Keratinocyte (primary cell): ENCODE results near the gene PRAMEF12. TPM values are rescaled to one million over a fixed set of nuclear protein-coding genes. Genes with fewer than 3 reads are reported as not detected.

ENCODE experiments used
- DNase-seq: peaks from one replicate; pipeline ENCODE4 v3.0.0-alpha.2; 2011; ENCODE audit warnings: low read depth, missing footprints, low spot score
- FAIRE-seq: peaks from 2 replicates; lab custom pipeline; 2011; peaks lifted over from hg19 to GRCh38; lab: Jason Lieb, UNC
- H2AFZ ChIP-seq: 2 replicates; pipeline ENCODE4 v1.6.0; 2012; ENCODE audit warnings: low read length, control low read depth, inconsistent platforms; ENCODE audit not compliant: control insufficient read depth
- H3K27ac ChIP-seq: 2 replicates; pipeline ENCODE4 v1.5.1; 2011; ENCODE audit warnings: low read length; ENCODE audit not compliant: control insufficient read depth, insufficient read depth
- H3K27me3 ChIP-seq: 3 replicates; pipeline ENCODE4 v1.6.0; 2011; ENCODE audit warnings: low read length; ENCODE audit not compliant: control insufficient read depth, insufficient read depth; ENCODE audit errors: extremely low read depth
- H3K36me3 ChIP-seq, 2 experiments: 2 replicates in 1 of 2; 3 replicates in 1 of 2; pipeline ENCODE4 v1.5.1; 2011; ENCODE audit warnings: low read length in 2 of 2, mild to moderate bottlenecking in 1 of 2; ENCODE audit not compliant: control insufficient read depth in 2 of 2, insufficient read depth in 2 of 2; ENCODE audit errors: extremely low read depth in 1 of 2
- H3K4me1 ChIP-seq: 3 replicates; pipeline ENCODE4 v1.5.1; 2011; ENCODE audit warnings: low read length; ENCODE audit not compliant: control insufficient read depth, insufficient read depth; ENCODE audit errors: extremely low read depth
- H3K4me2 ChIP-seq: 3 replicates; pipeline ENCODE4 v1.6.0; 2011; ENCODE audit warnings: low read depth, low read length; ENCODE audit not compliant: control insufficient read depth, insufficient read depth; ENCODE audit errors: extremely low read depth
- H3K4me3 ChIP-seq, 3 experiments: fragments of 200-600 bp in 1 of 3; sonication (generic) in 1 of 3; 2 replicates in 2 of 3; 3 replicates in 1 of 3; pipeline ENCODE4 v1.5.1; 2011 to 2016; ENCODE audit warnings: low read length in 3 of 3, mild to moderate bottlenecking in 3 of 3, control low read depth in 2 of 3, inconsistent platforms in 1 of 3, low read depth in 1 of 3, mixed read lengths in 1 of 3, mixed run types in 1 of 3, moderate library complexity in 1 of 3; ENCODE audit not compliant: control insufficient read depth in 2 of 3, insufficient read depth in 2 of 3; ENCODE audit errors: extremely low read depth in 1 of 3
- H3K79me2 ChIP-seq: 2 replicates; pipeline ENCODE4 v1.6.0; 2012; ENCODE audit warnings: low read length; ENCODE audit not compliant: control insufficient read depth, insufficient read depth
- H3K9ac ChIP-seq: 3 replicates; pipeline ENCODE4 v1.6.0; 2011; ENCODE audit warnings: low read length; ENCODE audit not compliant: control insufficient read depth, insufficient read depth; ENCODE audit errors: extremely low read depth
- H3K9me1 ChIP-seq: 3 replicates; pipeline ENCODE4 v1.6.0; 2011; ENCODE audit warnings: low read length; ENCODE audit not compliant: control insufficient read depth, insufficient read depth; ENCODE audit errors: extremely low read depth
- H3K9me3 ChIP-seq: 2 replicates; pipeline ENCODE4 v1.5.1; 2012; ENCODE audit warnings: low read depth, low read length; ENCODE audit not compliant: control insufficient read depth
- H4K20me1 ChIP-seq: 3 replicates; pipeline ENCODE4 v1.6.0; 2011; ENCODE audit warnings: low read length; ENCODE audit not compliant: control insufficient read depth, insufficient read depth; ENCODE audit errors: extremely low read depth
- CTCF ChIP-seq, 3 experiments: IDR thresholded peaks in 1 of 3; conservative IDR thresholded peaks in 1 of 3; optimal IDR thresholded peaks in 1 of 3; 2 replicates in 2 of 3; 3 replicates in 1 of 3; pipeline versions ENCODE3 to v1.5.1; 2011; ENCODE audit warnings: low read length in 3 of 3, mild to moderate bottlenecking in 3 of 3, moderate library complexity in 2 of 3, control low read depth in 1 of 3, inconsistent platforms in 1 of 3; ENCODE audit not compliant: insufficient read depth in 2 of 3; ENCODE audit errors: extremely low read depth in 1 of 3
- EZH2 ChIP-seq: IDR thresholded peaks from one replicate; pipeline ENCODE4 v1.6.1; 2012; ENCODE audit warnings: inconsistent platforms, mild to moderate bottlenecking, low read length, moderate library complexity
- dilution Hi-C: fragments of 300-500 bp; cut with MboI; formaldehyde crosslinking; loops from one replicate; pipeline ENCODE4 v1.7.0; 2020; ENCODE audit warnings: low sequenced_read_pairs; ENCODE audit not compliant: extremely low pct_ligation_motif_present
- polyA plus RNA-seq, 5 experiments: library from polyadenylated mRNA; depleted of rRNA in 3 of 5; stranded (reverse) in 3 of 5; stranded (forward) in 1 of 5; unstranded in 1 of 5; fragments of >200 nt; gene quantifications; 1 replicate in 1 of 5; 2 replicates in 3 of 5; 3 replicates in 1 of 5; pipeline versions ENCODE4 v1.2.1 to v1.2.3, GENCODE V29; 2011 to 2012; ENCODE audit warnings: missing spikeins in 2 of 5, low read depth in 1 of 5, low replicate concordance in 1 of 5

The PRAMEF12 gene
- polyA plus RNA-seq, 1 donor (not counting 4 experiments of a cell fraction or from before 2014, with no cell fraction given) = not detected

- H3K9ac ChIP-seq = no peak overlapping the region
- H3K36me3 ChIP-seq = no peaks in the 10 kb centered on the region
- H4K20me1 ChIP-seq = no peaks in the 10 kb centered on the region
- FAIRE-seq (no peak), DNase-seq (no peak)
- H3K4me2 ChIP-seq = no peak overlapping the region
- no peak overlapping the region for H2AFZ ChIP-seq
- no peaks in the 10 kb centered on the region for H3K79me2 ChIP-seq
- H3K27ac ChIP-seq = no peak overlapping the region
- H3K4me3 ChIP-seq = no peak overlapping the region
- no peak for TF ChIP-seq CTCF (optimal IDR thresholded peaks at IDR 0.05 in 1 of 3, IDR thresholded peaks at IDR 0.05 in 1 of 3, conservative IDR thresholded peaks at IDR 0.05 in 1 of 3; ENCODE audit: extremely low read depth in 1 of 3, insufficient read depth in 2 of 3, low read length in 3 of 3)
- no peak for TF ChIP-seq EZH2
- H3K9me1 ChIP-seq = no peaks in the 10 kb centered on the region
- dilution Hi-C loops = no loop called here
- H3K4me1 ChIP-seq = no peaks in the 10 kb centered on the region
- H3K27me3 ChIP-seq = no peaks in the 10 kb centered on the region
- no peaks in the 10 kb centered on the region for H3K9me3 ChIP-seq
These were observed 10.8 kb upstream of the PRAMEF12 start for GRCh38 chr1:12762766-12763165.

- Histone ChIP-seq H2AFZ (no peak overlapping the region), H3K4me3 (no peak overlapping the region), H3K9ac (no peak overlapping the region), H4K20me1 (no peaks in the 10 kb centered on the region), H3K9me1 (no peaks in the 10 kb centered on the region), H3K27me3 (no peaks in the 10 kb centered on the region), H3K36me3 (no peaks in the 10 kb centered on the region), H3K79me2 (no peaks in the 10 kb centered on the region), H3K27ac (no peak overlapping the region), H3K4me1 (no peaks in the 10 kb centered on the region), H3K4me2 (no peak overlapping the region), H3K9me3 (no peaks in the 10 kb centered on the region)
- dilution Hi-C loops = no loop called here
- TF ChIP-seq EZH2 (no peak), CTCF (optimal IDR thresholded peaks at IDR 0.05 in 1 of 3, IDR thresholded peaks at IDR 0.05 in 1 of 3, conservative IDR thresholded peaks at IDR 0.05 in 1 of 3; ENCODE audit: extremely low read depth in 1 of 3, insufficient read depth in 2 of 3, low read length in 3 of 3) (no peak)
- FAIRE-seq (no peak), DNase-seq (no peak)
These were observed 10.1 kb upstream of the PRAMEF12 start for GRCh38 chr1:12763479-12763878.
